ENCODE data around the gene AATF.
"Not testable (repeated sequence)": the region's sequence is repeated elsewhere in the genome, so short reads cannot be mapped to it uniquely, and the experiment has no call there.

Gene AATF

DNA sequence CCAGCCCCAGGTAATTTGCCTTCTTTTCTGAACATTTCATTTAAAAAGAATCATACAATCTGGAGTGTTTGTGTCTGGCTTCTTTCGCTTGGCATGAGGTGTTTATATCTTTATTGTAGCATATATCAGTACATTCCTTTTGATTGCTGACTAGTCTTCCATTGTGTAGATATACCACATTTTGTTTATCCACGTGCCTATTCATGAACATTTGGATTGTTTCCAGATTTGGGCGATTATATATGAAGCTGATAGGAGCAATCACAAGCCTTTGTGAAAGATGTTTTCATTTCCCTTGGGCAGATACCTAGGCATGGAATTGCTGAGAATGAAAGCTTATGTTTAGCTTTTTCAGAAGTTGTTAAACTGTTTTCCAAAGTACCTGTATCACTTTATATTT, 120.3 kb downstream of the AATF start:
- Mint-ChIP-seq H3K36me3 (ENCODE audit: low read depth) (no peaks in the 10 kb centered on the region), H3K4me3 (no peak overlapping the region)

GRCh38 chr17:37073464-37073863, 124.7 kb downstream of the AATF start:
- not testable (repeated sequence) for H3K4me3 Mint-ChIP-seq; H3K36me3 Mint-ChIP-seq (ENCODE audit: low read depth); H3K27ac Mint-ChIP-seq; H3K9me3 Mint-ChIP-seq; H3K4me1 Mint-ChIP-seq (ENCODE audit: low read depth)
- peaks cover 12% of the 10 kb centered on the region for H3K27me3 Mint-ChIP-seq (ENCODE audit: low read depth)

More for the DNA sequence above, 120.3 kb downstream of the AATF start:
- Mint-ChIP-seq H3K9me3 (no peaks in the 10 kb centered on the region), H3K27me3 (ENCODE audit: low read depth) (peaks cover 22% of the 10 kb centered on the region), H3K4me1 (ENCODE audit: low read depth) (no peaks in the 10 kb centered on the region), H3K27ac (no peak overlapping the region)

DNA sequence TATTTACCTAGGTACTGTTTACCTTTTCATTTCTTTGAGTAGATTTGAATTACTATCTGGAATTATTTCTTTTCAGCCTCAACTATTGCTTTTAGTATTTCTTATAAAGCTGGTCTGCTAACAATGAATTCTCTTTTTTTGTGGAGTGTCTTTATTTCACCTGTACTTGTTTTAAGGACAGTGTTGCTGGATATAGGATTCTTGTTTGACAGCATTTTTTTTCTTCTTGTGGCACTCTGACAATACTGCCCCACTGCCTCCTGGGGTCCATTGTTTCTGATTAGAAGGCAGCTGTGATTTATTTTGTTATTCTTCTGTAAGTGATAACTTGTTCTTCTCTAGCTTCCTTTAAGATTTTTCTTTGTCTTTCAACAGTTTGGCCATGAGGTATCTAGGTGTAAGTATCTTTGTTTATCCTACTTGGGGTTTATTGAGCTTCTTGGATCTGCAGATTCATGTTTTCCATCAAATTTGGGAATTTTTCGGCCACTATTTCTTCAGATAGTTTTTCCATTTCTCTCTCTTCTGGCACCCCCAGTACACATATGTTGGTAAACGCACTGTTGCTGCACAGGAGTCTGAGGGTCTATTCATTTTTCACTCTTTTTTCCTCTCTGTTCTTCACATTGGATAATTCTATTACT, 130.4 kb downstream of the AATF start:
- H3K36me3 Mint-ChIP-seq (ENCODE audit: low read depth): peaks cover 2% of the 10 kb centered on the region
- no peaks in the 10 kb centered on the region for H3K27me3 Mint-ChIP-seq (ENCODE audit: low read depth)
- no peak overlapping the region for H3K27ac Mint-ChIP-seq
- no peak overlapping the region for H3K4me3 Mint-ChIP-seq
- no peaks in the 10 kb centered on the region for H3K9me3 Mint-ChIP-seq
- H3K4me1 Mint-ChIP-seq (ENCODE audit: low read depth): peaks cover 2% of the 10 kb centered on the region

- H3K27ac Mint-ChIP-seq: no peak overlapping the region
- H3K9me3 Mint-ChIP-seq: no peaks in the 10 kb centered on the region
- H3K4me3 Mint-ChIP-seq: no peak overlapping the region
- peaks cover 2% of the 10 kb centered on the region for H3K4me1 Mint-ChIP-seq (ENCODE audit: low read depth)
- H3K27me3 Mint-ChIP-seq (ENCODE audit: low read depth): no peaks in the 10 kb centered on the region
- peaks cover 2% of the 10 kb centered on the region for H3K36me3 Mint-ChIP-seq (ENCODE audit: low read depth)
Measured at GRCh38 chr17:37079735-37080134, 131.0 kb downstream of the AATF start.

DNA sequence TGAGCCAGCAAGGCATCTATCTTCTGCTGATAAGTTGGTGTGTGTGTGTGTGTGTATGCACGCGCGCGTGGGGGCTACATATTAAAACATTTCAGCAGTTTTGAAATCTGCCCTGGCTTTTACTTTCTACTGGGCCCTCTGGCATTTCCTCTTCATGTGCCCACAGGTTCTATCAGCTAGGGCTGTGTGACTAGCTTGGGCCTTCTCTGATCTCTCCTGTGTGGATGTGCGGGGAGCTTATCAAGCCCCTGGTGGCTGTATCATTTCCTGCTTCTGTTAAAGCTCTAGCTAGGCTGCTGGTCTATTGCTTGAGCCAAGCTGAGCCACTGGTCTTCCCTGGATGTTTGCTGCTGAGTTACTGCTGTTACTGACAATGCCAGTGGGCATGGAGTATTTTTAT, 132.5 kb downstream of the AATF start:
- no peaks in the 10 kb centered on the region for H3K9me3 Mint-ChIP-seq
- peak overlapping the region; percentile 11 for H3K27ac Mint-ChIP-seq
- H3K4me1 Mint-ChIP-seq (ENCODE audit: low read depth): peaks cover 2% of the 10 kb centered on the region
- no peaks in the 10 kb centered on the region for H3K27me3 Mint-ChIP-seq (ENCODE audit: low read depth)
- no peak overlapping the region for H3K4me3 Mint-ChIP-seq
- peaks cover 10% of the 10 kb centered on the region for H3K36me3 Mint-ChIP-seq (ENCODE audit: low read depth)

GRCh38 chr17:37082311-37082860, 133.6 kb downstream of the AATF start:
- Mint-ChIP-seq H3K27me3 (ENCODE audit: low read depth) (no peaks in the 10 kb centered on the region), H3K36me3 (ENCODE audit: low read depth) (peaks cover 14% of the 10 kb centered on the region), H3K9me3 (no peaks in the 10 kb centered on the region), H3K27ac (no peak overlapping the region), H3K4me3 (no peak overlapping the region), H3K4me1 (ENCODE audit: low read depth) (peaks cover 4% of the 10 kb centered on the region)

DNA sequence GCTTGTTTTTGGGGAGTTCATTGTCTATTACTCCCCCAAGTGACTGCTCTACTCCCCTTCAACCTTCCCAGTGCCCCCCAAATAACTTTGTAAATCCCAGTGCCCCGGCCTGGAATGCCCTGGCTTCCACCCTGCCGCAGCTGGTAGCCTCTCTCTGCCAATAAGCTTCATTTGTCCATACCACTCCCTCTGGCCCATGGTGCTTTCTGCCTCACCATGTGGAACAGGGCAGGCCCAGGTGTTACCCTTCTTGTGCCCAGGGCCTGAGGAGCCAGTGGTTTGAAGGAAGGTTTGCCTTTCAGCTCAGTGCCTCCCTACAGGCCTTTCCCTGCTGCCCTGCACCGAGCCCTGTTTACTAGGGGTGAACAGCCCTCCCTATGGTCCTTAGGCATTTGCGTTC, 134.2 kb downstream of the AATF start:
- Mint-ChIP-seq H3K27ac (no peak overlapping the region), H3K4me1 (ENCODE audit: low read depth) (peaks cover 10% of the 10 kb centered on the region), H3K4me3 (no peak overlapping the region), H3K27me3 (ENCODE audit: low read depth) (no peaks in the 10 kb centered on the region), H3K36me3 (ENCODE audit: low read depth) (peaks cover 14% of the 10 kb centered on the region), H3K9me3 (no peaks in the 10 kb centered on the region)

DNA sequence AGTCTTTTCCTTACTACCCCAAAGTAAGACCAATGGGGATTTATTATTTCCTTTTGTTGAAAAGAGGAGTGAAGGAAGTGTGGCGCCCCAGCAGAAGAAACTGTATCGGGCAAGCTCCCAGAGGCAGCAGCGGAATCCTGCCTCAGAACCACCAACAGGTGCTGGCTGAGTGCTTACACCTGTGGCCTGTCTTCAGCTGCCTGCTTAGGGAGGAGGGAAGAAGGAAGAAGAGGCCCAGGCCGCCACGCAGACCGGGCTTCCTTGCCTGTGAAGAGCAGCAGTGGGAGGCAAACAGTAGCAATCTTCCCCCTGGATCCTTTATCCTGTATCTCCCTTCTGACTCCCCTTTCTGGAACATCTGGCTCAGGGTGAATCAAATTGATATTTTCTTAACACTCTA, 134.7 kb downstream of the AATF start:
- Mint-ChIP-seq H3K9me3 (no peaks in the 10 kb centered on the region), H3K4me1 (ENCODE audit: low read depth) (peaks cover 15% of the 10 kb centered on the region), H3K27ac (no peak overlapping the region), H3K27me3 (ENCODE audit: low read depth) (no peaks in the 10 kb centered on the region), H3K36me3 (ENCODE audit: low read depth) (peaks cover 14% of the 10 kb centered on the region), H3K4me3 (no peak overlapping the region)

- Mint-ChIP-seq H3K36me3 (ENCODE audit: low read depth) (peaks cover 14% of the 10 kb centered on the region), H3K27me3 (ENCODE audit: low read depth) (no peaks in the 10 kb centered on the region), H3K9me3 (no peaks in the 10 kb centered on the region), H3K4me1 (ENCODE audit: low read depth) (peaks cover 24% of the 10 kb centered on the region), H3K4me3 (no peak overlapping the region), H3K27ac (no peak overlapping the region)
Measured at GRCh38 chr17:37084372-37084771, 135.6 kb downstream of the AATF start.

DNA sequence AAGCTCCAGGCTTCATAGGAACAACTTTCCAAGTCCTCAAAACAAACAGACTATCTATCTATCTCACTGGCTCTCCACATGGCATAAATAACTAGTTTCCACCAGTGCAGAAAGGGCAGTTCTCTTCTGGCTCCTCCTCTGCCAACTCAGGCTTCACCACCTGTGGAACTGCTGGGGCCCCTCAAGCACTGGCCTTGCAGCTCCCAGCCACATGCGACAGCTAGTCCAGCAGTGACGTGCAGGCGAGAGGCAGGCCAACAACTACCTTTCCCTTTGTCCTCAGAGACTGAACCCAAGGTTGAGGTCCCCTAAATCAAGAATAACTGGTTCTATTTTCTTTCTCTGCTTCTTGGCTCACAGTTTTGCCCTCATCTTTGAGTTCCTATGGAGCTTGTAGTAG, 137.6 kb downstream of the AATF start:
- Mint-ChIP-seq H3K4me3 (no peak overlapping the region), H3K27ac (no peak overlapping the region), H3K9me3 (no peaks in the 10 kb centered on the region), H3K27me3 (ENCODE audit: low read depth) (no peaks in the 10 kb centered on the region), H3K4me1 (ENCODE audit: low read depth) (peaks cover 41% of the 10 kb centered on the region), H3K36me3 (ENCODE audit: low read depth) (peaks cover 21% of the 10 kb centered on the region)

GRCh38 chr17:37086948-37087347, 138.2 kb downstream of the AATF start:
- H3K4me1 Mint-ChIP-seq (ENCODE audit: low read depth): peaks cover 39% of the 10 kb centered on the region
- H3K27ac Mint-ChIP-seq: no peak overlapping the region
- H3K9me3 Mint-ChIP-seq: no peaks in the 10 kb centered on the region
- no peaks in the 10 kb centered on the region for H3K27me3 Mint-ChIP-seq (ENCODE audit: low read depth)
- H3K4me3 Mint-ChIP-seq: no peak overlapping the region
- peaks cover 21% of the 10 kb centered on the region for H3K36me3 Mint-ChIP-seq (ENCODE audit: low read depth)

- Mint-ChIP-seq H3K4me3 (no peak overlapping the region), H3K36me3 (ENCODE audit: low read depth) (peaks cover 21% of the 10 kb centered on the region), H3K9me3 (no peaks in the 10 kb centered on the region), H3K27ac (peak overlapping the region; percentile 53), H3K27me3 (ENCODE audit: low read depth) (no peaks in the 10 kb centered on the region), H3K4me1 (ENCODE audit: low read depth) (peaks cover 39% of the 10 kb centered on the region)
Measured at GRCh38 chr17:37087683-37088082, 138.9 kb downstream of the AATF start.

- Mint-ChIP-seq H3K4me3 (peak overlapping the region; percentile 52), H3K4me1 (ENCODE audit: low read depth) (peaks cover 39% of the 10 kb centered on the region), H3K27me3 (ENCODE audit: low read depth) (no peaks in the 10 kb centered on the region), H3K27ac (peak overlapping the region; percentile 69), H3K9me3 (no peaks in the 10 kb centered on the region), H3K36me3 (ENCODE audit: low read depth) (peaks cover 21% of the 10 kb centered on the region)
Measured at GRCh38 chr17:37088459-37088858, 139.7 kb downstream of the AATF start.

DNA sequence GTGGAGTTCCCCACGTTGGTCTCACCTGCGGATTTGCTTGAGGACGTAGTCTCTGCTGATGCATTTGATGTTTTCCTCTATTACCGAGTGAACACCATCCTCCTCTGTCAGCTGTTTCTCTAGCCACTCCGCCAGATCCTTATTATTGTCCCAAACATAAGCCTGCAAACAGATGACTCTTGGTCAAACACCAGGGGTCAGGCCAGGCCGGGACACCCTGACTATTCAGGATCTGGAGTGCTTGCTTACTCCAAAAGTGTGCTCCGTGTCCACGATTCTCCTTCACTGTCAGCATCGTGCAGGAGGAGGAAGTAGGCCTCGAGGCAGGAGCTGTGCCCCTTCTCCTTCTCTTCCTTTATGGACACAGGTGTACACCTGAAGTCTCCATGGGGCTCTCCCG, 140.2 kb downstream of the AATF start:
- Mint-ChIP-seq H3K27me3 (ENCODE audit: low read depth) (no peaks in the 10 kb centered on the region), H3K4me3 (no peak overlapping the region), H3K4me1 (ENCODE audit: low read depth) (peaks cover 39% of the 10 kb centered on the region), H3K36me3 (ENCODE audit: low read depth) (peaks cover 22% of the 10 kb centered on the region), H3K27ac (no peak overlapping the region), H3K9me3 (no peaks in the 10 kb centered on the region)

- H3K9me3 Mint-ChIP-seq: no peaks in the 10 kb centered on the region
- peak overlapping the region; percentile 71 for H3K4me3 Mint-ChIP-seq
- H3K36me3 Mint-ChIP-seq (ENCODE audit: low read depth): peaks cover 26% of the 10 kb centered on the region
- no peaks in the 10 kb centered on the region for H3K27me3 Mint-ChIP-seq (ENCODE audit: low read depth)
- H3K27ac Mint-ChIP-seq: peak overlapping the region; percentile 88
- peaks cover 42% of the 10 kb centered on the region for H3K4me1 Mint-ChIP-seq (ENCODE audit: low read depth)
Measured at GRCh38 chr17:37089956-37090355, 141.2 kb downstream of the AATF start.
